Ovary (tissue), 9 donors: Measurements from ENCODE around the gene MPRIP. TPM values are rescaled to one million over a fixed set of nuclear protein-coding genes. Genes with fewer than 3 reads are reported as not detected.

Source experiments
- DNase-seq, 5 donors: peaks; one replicate each; pipeline ENCODE4 v3.0.0-alpha.2; 2019 to 2020
- H3K27ac ChIP-seq, 2 donors: fragments of 200-600 bp; one replicate each; pipeline versions ENCODE4 v1.5.1 to v1.8.0; 2019 to 2022
- H3K27me3 ChIP-seq: fragments of 200-600 bp; one replicate; pipeline ENCODE4 v1.8.0; 2022
- H3K36me3 ChIP-seq: fragments of 200-600 bp; sonication (generic); one replicate; pipeline ENCODE4 v1.5.1; 2019
- H3K4me1 ChIP-seq: one replicate; pipeline ENCODE4 v1.8.1; 2013; ENCODE audit warnings: mild to moderate bottlenecking, moderate library complexity; ENCODE audit not compliant: insufficient read depth
- H3K4me3 ChIP-seq: fragments of 200-600 bp; sonication (generic); one replicate; pipeline ENCODE4 v1.5.1; 2017
- H3K9me3 ChIP-seq, 2 donors: fragments of 200-600 bp in 1 of 2; sonication (generic) in 1 of 2; one replicate each; pipeline versions ENCODE4 v1.5.1 to v1.8.1; 2013 to 2019; ENCODE audit warnings: mild to moderate bottlenecking in 1 of 2, moderate library complexity in 1 of 2
- CTCF ChIP-seq, 3 donors: fragments of 450-650 bp in 2 of 3; fragments of 200-600 bp in 1 of 3; IDR thresholded peaks; one replicate each; pipeline versions ENCODE4 v1.5.1 to v1.8.0; 2016 to 2022; ENCODE audit warnings: antibody characterized with exemption in 3 of 3, mild to moderate bottlenecking in 1 of 3
- EP300 ChIP-seq: sonication (generic); formaldehyde crosslinking; IDR thresholded peaks from one replicate; pipeline ENCODE4 v1.6.1; 2017; ENCODE audit warnings: antibody characterized with exemption
- POLR2A ChIP-seq: fragments of 450-650 bp; IDR thresholded peaks from one replicate; pipeline ENCODE4 v1.6.1; 2017; ENCODE audit warnings: antibody characterized with exemption, mild to moderate bottlenecking, moderate library complexity
- WGBS, 3 donors: extraction: QIAGEN DNeasy Blood & Tissue Kit in 1 of 3; methylation state at CpG; one replicate each; pipeline versions ENCODE4 v1.1.5 to v1.1.7; 2013 to 2017; 5-methylcytosine and 5-hydroxymethylcytosine counted together
- intact Hi-C, 4 donors: fragments of 100-400 bp; cut with DNase I; formaldehyde crosslinking; loops; one replicate each; pipeline versions ENCODE4 v1.11.0 to v1.15.1; 2022 to 2023
- polyA plus RNA-seq, 2 donors: library from polyadenylated mRNA; stranded (reverse); fragments of 200-250 nt in 1 of 2; fragments of 350-450 nt in 1 of 2; fragmentation: Illumina TruSeq in 1 of 2; extraction: RNeasy Lipid Tissue Mini Kit (QIAGEN cat#74804) in 1 of 2; gene quantifications; one replicate each; pipeline ENCODE4 v1.2.3, GENCODE V29; 2013 to 2014
- total RNA-seq, 7 donors: library from RNA; depleted of rRNA in 2 of 7; stranded (reverse); fragments of >200 nt in 2 of 7; fragmentation: NEBNext Ultra II Directional in 3 of 7; extraction: Animal tissue kit (Norgen Biotek cat#: 25700) in 3 of 7; gene quantifications; one replicate each; pipeline versions ENCODE4 v1.1.0 to v1.2.4, GENCODE V29; 2016 to 2023
- donor health status: DM: no; HTN: no; CAD: no; lungs with moderate emphysema.
- donor health status: DM: no; HTN: no; CAD: no.
- donor health status: Bipolar disorder and iron deficiency.
- donor health status: DM: yes; HTN: yes; CAD: no.
- donor health status: DM: no; HTN: no; CAD: no.
- donor health status: DM: yes; HTN: yes; CAD: no.

Gene MPRIP
- total and polyA plus RNA-seq, 9 donors: 72.3 to 256 (median 202) TPM

DNA sequence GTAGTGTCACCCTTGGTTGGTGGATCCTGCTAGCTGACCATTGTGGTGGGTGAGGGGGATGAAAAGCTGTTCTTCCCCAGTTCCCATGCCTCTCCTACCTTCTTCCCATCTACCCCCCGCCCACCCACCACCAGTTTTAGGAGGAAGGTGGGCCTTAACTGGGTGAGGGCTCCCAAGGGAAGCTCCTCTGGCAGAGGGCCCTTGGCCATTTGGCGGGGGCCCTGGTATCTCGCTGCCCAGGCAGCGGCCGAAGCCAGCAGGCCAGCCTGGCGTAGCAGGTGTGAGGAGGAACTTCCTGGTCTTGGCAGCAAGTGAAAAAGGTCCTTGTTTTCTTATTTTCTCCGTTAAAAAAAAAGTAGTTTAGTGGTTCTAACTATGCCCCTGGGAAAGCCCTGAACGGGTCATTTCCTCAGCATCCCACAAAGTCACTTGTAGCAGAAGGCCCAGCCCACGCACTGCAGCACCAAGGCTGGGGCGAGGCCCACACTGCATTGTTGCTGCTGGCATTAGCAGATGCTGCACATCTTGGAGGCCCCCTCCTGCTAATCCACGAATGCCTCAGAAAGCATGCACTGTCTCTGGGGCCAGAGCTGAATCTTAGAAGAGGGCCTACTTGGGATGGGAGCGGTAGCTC is 72.5 kb downstream of the MPRIP start:
- 52 to 62% (median 62%) methylated on average over 12 of the region's 12 CpGs for WGBS, 3 donors
- H3K27me3 ChIP-seq: no peaks in the 10 kb centered on the region
- intact Hi-C loops: loop anchor here in 2 of 4 donors (5.0 to 10.0 kb wide), 2 partner anchors 70 to 112 kb away; partner anchors contain the start of gene MPRIP (in 1 of the 2)
- TF ChIP-seq CTCF (IDR thresholded peaks at IDR 0.05) (no peak), POLR2A (no peak), EP300 (no peak)
- no peaks in the 10 kb centered on the region for H3K36me3 ChIP-seq
- DNase-seq: no peak
- no peak overlapping the region for H3K27ac ChIP-seq
- H3K4me3 ChIP-seq: no peak overlapping the region
- H3K4me1 ChIP-seq: peaks cover 47% of the 10 kb centered on the region
- no peaks in the 10 kb centered on the region for H3K9me3 ChIP-seq

DNA sequence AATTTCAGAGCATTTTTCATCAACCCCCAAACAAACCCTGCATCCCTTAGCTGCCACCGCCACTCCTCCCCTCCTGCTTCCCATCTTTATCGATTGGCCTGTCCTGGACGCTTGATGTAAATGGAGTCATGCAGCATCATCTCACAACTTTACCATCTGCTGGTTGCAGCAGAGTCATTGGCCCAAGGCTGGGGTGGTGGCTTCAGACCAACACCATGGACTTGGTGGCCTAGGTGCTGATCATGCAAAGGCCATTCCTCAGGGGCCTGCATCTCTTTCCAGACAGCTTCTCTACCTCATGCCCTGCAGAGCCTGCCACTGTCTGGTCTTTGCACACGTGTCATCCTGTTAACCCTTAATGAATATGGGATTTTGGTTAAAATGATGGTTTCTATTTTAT is 73.4 kb downstream of the MPRIP start:
- Histone ChIP-seq H3K4me1 (peaks cover 46% of the 10 kb centered on the region), H3K4me3 (no peak overlapping the region), H3K36me3 (no peaks in the 10 kb centered on the region), H3K27me3 (no peaks in the 10 kb centered on the region), H3K9me3 (no peaks in the 10 kb centered on the region), H3K27ac (no peak overlapping the region)
- TF ChIP-seq EP300 (no peak), CTCF (IDR thresholded peaks at IDR 0.05) (no peak), POLR2A (no peak)
- whole genome bisulfite sequencing, 3 donors: 52 to 69% (median 59%) methylated on average over 4 of the region's 4 CpGs
- DNase-seq: no peak
- intact Hi-C loops: loop anchor here in 2 of 4 donors (5.0 to 10.0 kb wide), 2 partner anchors 71 to 113 kb away; partner anchors contain the start of gene MPRIP (in 1 of the 2)

GRCh38 chr17:17116406-17116805 is 74.1 kb downstream of the MPRIP start:
- H3K9me3 ChIP-seq: no peaks in the 10 kb centered on the region
- no peak overlapping the region for H3K4me3 ChIP-seq
- no peaks in the 10 kb centered on the region for H3K36me3 ChIP-seq
- H3K27ac ChIP-seq: no peak overlapping the region
- H3K27me3 ChIP-seq: no peaks in the 10 kb centered on the region
- no peak for DNase-seq
- 65 to 81% (median 81%) methylated on average over 1 to 4 of the region's 4 CpGs for WGBS, 3 donors
- intact Hi-C loops: loop anchor here in 2 of 4 donors (5.0 to 10.0 kb wide), 2 partner anchors 72 to 114 kb away; partner anchors contain the start of gene MPRIP (in 1 of the 2)
- TF ChIP-seq EP300: no peak
- TF ChIP-seq POLR2A: no peak
- no peak for TF ChIP-seq CTCF (IDR thresholded peaks at IDR 0.05)
- peaks cover 52% of the 10 kb centered on the region for H3K4me1 ChIP-seq

GRCh38 chr17:17117923-17118322 is 75.7 kb downstream of the MPRIP start:
- H3K27me3 ChIP-seq: no peaks in the 10 kb centered on the region
- H3K27ac ChIP-seq: no peak overlapping the region
- DNase-seq: no peak
- no peaks in the 10 kb centered on the region for H3K9me3 ChIP-seq
- peaks cover 51% of the 10 kb centered on the region for H3K4me1 ChIP-seq
- TF ChIP-seq CTCF (IDR thresholded peaks at IDR 0.05) (no peak), EP300 (no peak), POLR2A (no peak)
- WGBS, 3 donors: 86 to 97% (median 87%) methylated on average over 3 of the region's 3 CpGs
- no peaks in the 10 kb centered on the region for H3K36me3 ChIP-seq
- intact Hi-C loops: loop anchor here in 2 of 4 donors (5.0 to 10.0 kb wide), 2 partner anchors 73 to 116 kb away; partner anchors contain the start of gene MPRIP (in 1 of the 2)
- H3K4me3 ChIP-seq: no peak overlapping the region
